ENCODE results near the gene CLASP1.
A peak's percentile ranks its signal among the peaks of the same experiment; 100 is the strongest.

The CLASP1 gene

DNA sequence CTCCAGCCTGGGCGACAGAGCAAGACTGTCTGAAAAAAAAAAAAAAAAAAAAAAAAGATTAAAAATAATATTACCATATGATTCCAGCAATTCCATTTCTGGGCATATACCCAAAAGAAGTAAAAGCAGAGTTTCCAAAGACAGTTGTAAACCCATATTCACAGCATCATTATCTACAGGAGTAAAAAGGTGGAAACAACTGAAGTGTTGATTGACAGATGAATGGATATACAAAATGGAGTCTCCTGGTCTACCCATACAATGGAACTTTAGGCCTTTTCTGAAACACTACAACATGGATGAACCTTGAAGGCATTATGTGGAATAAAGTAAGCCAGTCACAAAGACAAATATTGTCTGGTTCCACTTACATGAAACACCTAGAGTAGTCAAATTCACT is 112.9 kb downstream of the CLASP1 start:
- DNase-seq: no peak

DNA sequence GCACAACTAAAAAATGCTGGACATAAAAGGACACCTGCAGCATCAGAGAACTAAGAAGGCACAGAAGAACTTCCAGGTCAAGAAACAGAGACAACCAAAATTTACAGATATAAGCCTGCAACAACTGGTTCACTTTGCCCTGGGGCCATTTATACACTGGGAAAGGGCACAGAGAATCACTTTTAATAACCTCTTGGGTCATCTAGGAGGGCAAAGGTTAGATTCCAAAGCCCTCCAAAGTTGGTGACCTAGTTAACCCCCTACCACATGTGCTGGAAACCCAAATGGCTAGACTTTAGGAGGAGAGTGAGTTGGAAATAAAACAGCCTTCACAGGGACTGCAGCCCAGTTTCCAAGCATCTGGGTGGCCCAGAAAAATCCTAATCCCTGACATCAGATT is 115.3 kb downstream of the CLASP1 start:
- DNase-seq: no peak

DNA sequence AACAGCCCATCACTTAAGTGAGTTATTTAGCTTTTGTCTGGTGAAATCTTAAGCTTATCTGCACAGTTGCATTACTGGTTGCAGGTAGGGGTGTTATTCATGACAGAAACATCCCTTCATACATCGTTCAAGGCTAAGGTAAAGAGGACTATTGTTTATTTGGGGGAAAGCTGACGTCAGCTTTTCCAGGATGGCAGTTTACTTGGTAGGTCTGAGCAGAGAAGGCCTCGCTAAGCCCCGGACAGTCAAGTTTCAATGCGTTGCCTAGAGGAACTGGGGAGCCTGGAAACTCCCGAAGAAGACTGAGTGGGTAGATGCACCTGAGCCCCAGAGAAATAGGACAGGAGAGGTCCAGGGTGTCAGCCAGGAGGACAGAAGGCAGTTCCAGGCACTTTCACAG is 116.4 kb downstream of the CLASP1 start:
- DNase-seq: no peak

DNA sequence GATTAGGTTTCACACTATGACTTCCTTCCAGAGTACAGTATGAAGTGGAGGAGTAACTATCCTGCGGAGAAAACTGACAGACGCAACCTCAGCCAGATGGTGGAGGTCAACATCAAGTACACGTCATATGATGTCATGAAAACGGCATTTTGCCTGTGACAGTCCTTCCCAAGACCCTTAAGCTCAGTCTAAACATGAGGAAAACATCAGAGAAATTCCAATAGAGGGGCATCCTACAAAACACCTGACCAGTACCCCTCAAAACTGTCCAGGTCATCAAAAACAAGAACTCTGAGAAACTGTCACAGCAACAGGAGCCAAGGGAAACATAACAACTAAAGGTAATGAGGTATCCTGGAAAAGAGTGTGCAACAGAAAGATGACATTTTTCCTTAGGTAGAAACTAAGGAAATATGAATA is 116.9 kb downstream of the CLASP1 start:
- DNase-seq: no peak

DNA sequence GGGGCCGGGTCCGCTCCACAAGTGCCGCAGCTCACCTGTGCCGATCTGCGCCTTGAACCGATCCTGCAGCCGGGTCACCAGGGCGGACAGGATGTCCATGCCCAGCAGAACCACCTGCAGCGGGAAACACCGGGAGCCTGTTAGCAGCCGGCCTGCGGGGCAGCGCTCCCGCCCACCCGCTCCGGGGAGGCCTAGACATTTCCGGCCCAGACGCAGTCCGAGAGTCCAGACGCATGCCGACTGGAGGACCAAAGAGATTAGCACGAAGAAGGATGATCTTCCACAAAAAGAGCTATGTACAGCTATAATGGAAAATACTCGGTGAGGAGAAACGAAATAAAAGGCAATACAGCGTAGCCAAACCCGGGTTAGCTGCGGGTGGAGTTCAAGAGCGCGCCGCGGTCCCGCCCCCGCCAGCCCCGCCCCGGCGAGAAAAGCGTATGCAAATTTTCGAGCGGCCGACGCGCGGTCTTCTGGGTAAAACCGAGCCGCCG is 119.0 kb downstream of the CLASP1 start:
- peak; percentile 54 for DNase-seq

DNA sequence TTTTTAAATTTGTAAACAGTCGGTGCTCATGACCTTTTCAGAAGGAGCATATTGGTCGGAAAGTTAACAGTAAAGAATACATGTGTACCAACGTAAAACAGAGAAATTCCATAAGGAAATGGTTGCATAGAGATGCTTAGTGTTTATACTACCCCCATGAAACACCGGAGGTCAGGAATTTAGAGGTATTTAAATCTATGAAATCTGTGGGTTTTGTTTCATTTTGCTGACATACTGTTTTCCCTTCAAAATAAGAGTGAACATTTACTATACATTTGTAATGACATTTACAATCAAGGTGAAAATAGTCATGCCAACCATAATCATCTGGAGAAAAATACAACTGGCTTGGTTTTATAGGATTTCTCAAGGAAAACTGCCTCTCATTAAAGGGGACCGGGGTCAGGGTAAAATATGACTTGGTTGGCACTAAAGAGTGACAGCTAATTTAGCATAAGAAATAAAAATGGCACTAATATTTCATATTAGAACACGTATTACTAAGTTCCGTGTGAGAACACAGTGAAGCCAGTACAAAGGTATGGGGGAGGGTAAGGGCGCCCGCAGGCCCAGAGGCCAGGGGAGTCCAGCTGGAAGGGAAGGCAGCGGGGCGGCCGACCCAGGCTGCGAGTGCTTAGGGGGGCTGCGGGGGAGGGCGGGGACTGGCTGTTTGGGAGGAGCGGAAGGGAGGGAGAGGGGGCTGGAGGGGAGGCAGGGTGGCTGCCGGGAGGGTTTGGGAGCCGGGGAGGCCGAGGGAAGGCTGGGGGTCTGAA is 119.6 kb downstream of the CLASP1 start:
- peak; percentile 32 for DNase-seq

DNA sequence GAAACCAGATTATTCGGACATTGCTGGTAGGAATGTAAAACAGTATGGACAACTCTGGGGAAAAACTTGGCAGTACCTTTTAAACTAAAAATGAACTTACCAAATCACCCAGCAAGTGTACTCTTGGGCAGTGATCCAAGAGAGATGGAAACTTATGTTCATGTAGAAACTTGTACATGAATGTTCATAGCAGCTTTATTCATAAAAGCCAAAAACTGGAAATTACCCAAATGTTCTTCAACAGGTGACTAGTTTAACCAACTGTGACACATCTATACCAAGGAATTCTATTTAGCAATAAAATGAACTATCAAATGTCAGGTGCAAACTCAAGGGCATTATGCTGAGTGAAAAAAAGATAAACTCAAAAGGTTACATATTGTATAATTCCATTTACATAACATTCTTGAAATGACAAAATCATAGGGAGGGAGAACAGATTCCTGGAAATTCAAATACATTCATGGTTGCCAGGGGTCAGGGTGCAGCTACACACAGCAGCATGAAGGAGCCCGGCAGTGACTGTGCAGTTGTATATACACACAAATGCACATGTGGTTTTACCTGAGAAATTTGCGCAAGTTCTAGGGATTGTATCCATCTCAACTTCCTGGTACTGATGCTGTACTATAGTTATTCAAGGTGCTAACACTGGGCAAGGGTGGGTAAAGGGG is 122.1 kb downstream of the CLASP1 start:
- DNase-seq: no peak

DNA sequence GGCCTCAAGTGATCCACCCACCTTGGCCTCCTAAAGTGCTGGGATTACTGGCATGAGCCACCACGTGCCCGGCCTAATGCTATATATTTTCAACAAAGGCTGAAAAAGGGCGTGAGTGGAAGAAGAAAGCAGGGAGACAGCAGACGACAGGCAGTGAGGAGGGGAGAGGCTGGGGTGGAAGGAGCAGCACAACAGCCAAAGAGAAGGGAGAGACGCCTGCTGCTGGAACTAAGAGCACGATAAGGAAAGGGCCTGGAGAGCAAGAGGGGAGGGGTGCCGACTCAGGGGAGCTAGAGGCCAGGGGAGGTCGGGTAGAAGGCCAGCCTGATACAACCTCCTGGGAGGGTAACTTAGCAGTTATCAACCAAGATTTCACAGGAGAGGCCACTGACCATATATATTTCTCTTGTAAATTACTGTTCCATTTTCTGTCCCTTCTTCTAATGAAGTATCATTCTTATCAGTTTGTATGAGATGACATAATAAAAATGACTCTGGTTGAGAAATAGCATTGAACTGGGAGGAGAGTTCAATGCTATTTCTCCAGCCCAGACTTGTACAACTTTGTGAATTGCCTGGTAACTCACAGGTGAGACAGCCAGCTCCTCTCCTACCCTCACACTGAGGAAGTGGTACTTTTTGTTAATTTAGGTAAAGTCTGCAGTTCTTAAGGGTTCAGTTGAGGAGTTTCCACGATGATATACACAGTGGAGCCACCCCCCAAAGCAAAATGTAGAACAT is 124.4 kb downstream of the CLASP1 start:
- no peak for DNase-seq

DNA sequence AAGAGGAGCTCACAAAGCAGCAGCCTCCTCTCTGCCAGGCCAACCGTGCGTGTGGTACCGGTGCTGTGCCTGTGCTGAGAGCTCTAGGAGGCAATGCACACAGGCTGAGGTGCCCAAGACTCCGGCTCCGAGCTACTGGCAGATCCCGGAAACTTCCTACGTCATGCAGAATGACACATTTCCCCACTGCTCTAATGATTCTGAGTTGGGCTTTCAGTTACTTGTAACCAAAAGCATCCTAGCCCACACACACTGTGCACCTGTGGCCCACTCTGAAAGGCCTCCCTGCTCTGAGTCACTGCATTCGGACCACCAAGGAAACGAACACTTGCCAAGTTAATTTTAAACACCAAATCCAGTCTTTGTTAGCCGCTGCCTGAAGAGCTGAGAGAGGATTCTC is 127.9 kb downstream of the CLASP1 start:
- no peak for DNase-seq

DNA sequence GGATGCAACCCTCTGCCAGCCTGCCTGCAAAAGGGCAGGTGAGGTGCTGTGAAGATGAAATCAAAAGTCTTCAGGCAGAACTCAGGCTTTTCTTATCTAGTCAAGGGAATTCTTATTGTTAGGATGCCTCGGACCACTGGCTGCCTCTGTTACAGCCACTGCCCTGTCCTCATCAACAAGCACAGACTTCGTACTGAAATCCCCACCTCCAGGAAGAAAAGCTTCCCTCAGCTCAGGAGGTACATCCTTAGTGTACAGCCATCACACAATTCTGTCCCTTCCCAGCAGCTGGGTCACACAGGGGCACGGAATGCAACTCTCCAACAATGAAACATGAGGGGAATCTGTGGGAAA is 128.6 kb downstream of the CLASP1 start:
- no peak for DNase-seq

DNA sequence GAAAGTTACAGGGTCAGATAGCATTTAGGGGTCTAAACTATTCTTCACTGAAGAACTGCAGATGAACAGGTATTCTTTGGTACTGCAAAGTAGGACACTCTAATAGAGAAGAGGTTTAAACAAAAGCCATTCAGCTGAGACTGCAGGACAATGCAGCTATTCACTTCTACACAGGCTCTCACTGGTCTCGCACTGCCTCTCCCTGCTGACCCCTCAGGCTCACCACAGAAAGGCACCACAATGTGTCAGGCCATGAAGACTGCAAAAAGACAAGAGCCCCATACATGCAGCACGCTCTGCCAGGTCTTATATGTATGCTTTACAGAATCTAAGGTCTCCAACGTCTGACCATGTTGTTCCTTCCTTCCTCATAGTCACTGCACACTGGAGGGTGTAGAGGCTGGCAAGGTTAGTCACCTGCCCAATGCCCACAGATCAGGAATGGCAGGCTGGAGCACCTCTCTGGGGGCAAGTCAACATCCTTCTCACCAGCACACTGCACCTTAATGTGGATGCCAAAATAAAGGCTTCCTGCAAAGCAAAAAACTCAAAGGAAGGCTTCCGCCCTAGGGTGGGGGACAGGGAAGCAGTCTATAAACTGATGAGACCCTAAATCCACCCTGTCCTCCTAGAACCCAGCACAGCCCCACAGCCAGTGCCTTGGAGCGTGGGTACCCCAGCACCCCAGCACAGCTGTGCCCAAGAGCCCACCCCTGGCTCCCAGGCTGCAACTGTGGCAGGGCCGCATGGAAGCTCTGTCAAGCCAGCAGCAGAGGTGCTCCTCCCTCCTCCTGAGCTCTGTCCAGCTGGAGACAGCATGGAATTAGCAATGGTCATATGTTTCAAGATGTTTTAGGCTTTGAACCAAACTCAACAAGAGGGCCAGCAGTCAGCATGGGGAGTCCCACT is 129.3 kb downstream of the CLASP1 start:
- no peak for DNase-seq

DNA sequence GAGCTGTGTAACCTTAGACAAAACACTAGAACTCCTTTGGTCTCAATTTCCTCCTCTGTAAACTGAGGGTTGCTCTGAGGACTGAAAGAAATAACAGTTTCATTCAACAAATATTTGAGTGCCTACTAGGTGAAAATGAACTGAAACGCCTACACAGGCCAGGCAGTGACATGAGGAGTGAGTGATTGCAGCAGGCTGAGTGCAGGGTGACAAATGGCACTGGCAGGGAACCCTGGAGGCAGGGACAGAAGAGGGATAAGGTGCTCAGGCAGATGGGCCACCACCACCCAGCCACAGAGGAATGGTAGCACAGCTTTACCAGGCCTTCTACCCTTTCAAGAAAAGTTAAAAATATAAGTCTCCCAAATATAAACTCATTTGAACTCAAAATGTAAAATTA is 130.1 kb downstream of the CLASP1 start:
- DNase-seq: no peak

DNA sequence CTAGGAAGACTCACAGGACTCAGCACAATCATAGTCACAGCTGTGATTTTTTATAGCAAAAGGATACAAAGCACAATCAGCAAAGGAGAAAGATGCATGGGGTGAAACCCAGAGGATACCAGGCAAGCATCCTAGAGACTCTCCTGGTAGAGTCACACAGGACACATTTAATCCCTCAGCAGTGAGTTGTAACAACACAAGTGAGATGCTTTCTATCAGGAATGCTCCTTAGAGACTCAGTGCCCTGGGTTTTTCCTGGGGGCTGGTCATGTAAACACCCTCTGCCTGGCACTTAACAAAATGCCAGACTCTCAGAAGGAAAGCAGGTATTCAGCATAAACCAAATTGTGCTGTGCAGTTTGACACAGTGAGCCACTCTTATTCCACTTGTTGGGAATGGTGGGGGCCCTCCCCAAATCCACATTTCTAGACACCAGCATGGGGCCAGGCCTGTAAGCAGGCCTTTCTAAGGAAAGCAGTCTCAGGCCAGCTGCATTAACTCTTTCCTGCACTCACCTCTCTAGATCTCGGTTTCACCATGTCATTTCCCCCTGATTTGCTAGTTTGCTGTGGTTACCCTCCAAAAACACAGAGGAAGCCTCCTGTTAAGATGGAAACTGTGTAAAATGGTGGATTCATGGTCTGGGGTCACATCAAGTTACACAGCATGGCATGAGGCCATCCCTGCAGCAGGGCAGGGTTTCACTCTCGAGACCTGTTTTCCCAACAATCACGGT is 135.5 kb downstream of the CLASP1 start:
- DNase-seq: no peak

DNA sequence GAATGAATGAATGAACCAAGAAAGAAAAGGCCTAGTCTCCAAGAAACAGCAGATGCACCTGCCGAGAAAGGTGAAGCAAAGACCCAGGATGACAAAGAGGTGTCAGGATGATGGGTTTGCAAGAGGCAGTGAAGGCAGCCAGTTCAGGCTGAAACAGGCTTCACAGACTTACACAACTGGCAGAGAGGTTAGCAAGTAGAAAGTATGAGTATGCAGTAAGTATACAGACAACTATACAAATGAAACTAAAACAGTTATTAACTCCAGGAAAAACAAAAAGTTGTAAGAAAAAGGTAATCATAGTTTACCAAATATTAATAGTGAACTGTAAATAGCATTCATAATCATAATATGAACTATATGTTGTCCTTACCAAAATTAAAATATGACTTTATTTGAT is 138.4 kb downstream of the CLASP1 start:
- no peak for DNase-seq

DNA sequence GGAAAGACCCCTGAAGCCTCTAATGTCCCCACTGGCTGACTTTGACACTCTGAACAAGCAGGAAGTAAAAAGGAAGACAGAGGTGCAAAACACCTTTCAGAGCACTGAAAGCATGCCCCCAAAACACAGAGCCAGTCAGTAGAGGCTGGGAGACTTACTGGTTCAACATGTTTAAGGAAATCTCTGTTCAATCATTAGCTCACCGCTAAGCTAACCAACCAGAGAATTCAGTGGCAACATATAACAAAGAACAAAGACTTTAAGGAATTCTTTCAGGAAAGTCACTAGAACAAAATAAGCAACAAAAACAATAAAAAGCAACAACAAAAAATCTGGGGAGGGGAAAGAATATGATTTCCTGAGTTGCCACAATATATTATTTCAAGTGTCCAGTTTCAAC is 142.6 kb downstream of the CLASP1 start:
- DNase-seq: no peak

DNA sequence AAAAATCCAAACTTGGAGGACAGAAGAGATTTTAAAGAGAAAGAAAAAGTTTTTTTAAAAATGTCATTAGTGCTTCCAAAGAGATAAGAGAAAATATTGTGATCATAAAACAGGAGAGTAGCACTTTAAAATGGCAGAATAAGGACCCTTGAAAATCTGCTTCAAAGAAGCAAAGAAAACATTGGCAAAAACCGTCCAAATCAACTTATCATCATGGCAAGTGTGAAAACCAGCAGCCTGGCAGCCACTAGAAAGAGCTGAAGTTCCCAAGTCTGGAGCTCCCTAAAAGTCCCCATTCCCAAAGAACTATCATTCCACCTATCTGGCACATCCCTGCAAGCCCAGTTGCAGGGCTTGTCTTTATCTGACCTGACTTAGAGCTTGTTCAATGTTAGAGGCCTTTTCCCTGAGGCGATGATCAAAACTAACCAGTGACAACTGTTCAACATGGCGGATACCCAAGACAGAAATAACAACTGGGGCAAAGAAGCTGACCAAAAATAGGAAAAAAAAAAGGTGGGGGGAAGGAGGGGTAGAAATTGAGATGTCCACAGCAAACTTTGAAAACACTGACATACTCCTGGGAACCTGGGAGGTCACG is 143.2 kb downstream of the CLASP1 start:
- DNase-seq: no peak

DNA sequence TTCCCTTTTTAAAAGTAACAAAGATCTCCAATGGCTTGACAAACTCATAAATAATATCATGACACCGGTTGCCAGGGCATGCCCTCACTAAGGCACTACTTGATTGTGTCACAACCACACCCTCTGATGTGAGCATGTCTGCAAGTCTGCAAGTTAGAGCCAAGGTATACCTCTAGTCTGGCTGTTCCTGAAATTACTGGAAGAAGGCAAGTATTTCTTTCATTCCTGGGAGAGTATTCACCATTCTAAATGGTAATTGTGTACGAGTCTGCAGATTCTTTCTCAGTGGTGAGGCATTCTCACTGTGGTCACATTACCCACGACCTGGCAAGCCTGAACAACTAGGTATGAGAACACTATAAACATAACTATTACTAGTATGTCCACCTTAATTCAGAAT is 144.3 kb downstream of the CLASP1 start:
- no peak for DNase-seq

DNA sequence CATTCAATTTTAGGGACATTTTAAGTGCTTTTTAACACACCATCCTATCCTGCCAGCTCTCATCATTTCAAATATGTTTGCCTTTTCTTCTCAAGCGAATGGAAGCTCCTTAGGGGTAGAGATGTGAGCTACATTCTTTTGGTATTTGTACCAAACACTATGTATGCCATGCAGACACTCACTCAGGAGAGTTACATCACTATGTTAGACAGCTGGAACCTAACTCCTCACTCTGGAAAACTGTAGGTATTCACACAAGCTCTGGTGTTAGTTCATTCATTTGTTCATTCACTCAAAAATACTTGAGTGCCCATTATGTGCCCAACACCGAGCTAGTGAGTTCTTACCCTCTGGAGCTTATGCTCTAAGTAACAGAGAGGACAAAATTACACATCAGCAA is 144.9 kb downstream of the CLASP1 start:
- DNase-seq: no peak

DNA sequence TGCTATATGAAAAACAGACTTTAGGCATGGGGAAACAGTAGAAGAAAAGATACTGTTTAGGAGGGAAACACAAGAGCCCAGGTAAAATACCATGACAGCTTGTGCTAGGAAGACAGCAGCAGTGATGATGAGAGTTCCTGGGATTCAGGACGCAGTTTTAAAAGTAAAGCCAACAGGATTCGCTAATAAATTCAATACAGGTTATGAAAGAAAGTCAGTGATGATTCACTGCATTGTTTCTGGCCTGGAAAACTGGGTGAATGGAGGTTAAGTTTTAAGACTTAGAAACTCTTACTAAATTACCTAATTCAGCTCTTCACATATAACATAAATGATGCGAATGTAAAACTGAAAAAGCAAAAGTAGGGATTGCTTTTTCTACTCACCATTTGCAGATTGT is 146.5 kb downstream of the CLASP1 start:
- no peak for DNase-seq

DNA sequence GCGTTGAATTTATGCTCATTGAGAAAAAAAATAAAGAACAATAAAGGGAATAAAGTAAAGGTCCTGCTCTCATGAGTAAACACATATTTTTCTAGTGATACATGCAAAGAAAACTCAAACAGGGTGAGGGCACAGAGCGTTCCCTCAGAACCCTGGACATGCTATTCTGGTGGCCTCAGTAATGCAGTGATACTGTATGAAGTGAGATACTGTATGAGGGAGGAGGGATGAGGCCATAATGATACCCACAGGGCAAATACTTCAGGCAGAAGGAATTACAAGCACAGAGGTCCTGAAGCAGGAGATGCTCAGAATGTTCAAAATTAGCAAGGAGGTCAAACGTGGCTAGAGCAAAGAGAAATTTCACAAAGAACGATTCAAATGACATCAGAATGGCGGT is 147.0 kb downstream of the CLASP1 start:
- DNase-seq: peak; percentile 44

DNA sequence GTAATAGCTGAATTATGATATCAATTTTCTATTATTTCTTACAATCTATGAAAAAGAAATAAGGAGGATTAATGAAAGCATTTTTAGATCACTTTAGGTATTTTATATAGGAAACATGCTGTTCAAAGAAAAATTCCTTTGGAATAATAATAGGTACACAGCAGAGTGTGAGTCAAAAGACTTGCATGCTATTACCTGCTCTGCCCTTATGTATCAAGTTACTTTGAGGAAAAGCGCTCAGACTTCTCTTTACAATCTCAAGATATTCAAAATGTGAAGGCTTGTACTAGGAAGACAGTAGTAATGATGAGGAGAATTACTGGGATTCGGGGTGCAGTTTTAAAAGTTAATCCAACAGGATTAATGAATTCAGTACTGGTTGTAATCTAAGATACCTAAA is 147.7 kb downstream of the CLASP1 start:
- DNase-seq: no peak

DNA sequence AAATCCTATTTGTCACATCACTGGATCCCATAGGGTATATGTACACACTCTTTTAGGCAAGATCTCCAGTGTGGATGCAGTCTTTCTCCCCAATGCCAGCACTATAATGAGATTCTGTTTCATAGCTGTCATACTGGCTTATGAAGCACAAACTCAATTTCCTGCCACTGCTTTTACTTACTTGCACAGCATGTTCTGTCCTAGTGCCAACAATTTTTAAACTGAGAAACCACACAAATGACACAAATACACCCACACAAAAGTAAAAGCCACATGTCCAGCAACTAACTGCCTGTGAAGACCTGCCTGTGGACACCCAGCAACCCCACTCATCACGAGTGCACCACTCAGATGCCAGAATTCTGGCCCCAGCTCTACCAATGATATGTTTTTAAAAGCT is 148.2 kb downstream of the CLASP1 start:
- no peak for DNase-seq
